GM12878 (cell line): Measurements from ENCODE around the gene SETMAR. TPM values are rescaled to one million over a fixed set of nuclear protein-coding genes. Genes with fewer than 3 reads are reported as not detected.
A peak's percentile ranks its signal among the peaks of the same experiment; 100 is the strongest.

Source experiments
- ATAC-seq: fragments of 200-7000 bp; cut with Tn5 transposase; 3 replicates; pipeline ENCODE4 v1.9.1; 2020; ENCODE audit warnings: mild to moderate bottlenecking, moderate library complexity
- BruUV-seq: library from RNA; stranded (reverse); fragments of 400-500 nt; replicated peaks from 2 replicates; lab custom pipeline; 2021; lab: Mats Ljungman, UMichigan
- CTCF ChIA-PET: fragments of 300-600 bp; sonication (Branson Sonifier 250); formaldehyde crosslinking; extraction: SDS; loops from one replicate; lab custom pipeline; 2021; ENCODE audit warnings: inconsistent platforms; lab: Yijun Ruan, JAX
- POLR2A ChIA-PET: fragments of 350-600 bp; formaldehyde crosslinking; extraction: SDS; loops from one replicate; lab custom pipeline; 2021; ENCODE audit warnings: inconsistent platforms; lab: Charles Lee
- RAD21 ChIA-PET: fragments of 300-600 bp; sonication (Branson Sonifier 250); formaldehyde crosslinking; loops from one replicate; lab custom pipeline; 2023; ENCODE audit warnings: antibody characterized with exemption; ENCODE audit not compliant: unreplicated experiment; lab: Charles Lee
- SMC1A ChIA-PET: fragments of 300-600 bp; sonication (Branson Sonifier 250); formaldehyde crosslinking; loops from one replicate; lab custom pipeline; 2023; ENCODE audit not compliant: unreplicated experiment, uncharacterized antibody; lab: Charles Lee
- DNase-seq: peaks from one replicate; pipeline ENCODE4 v3.0.0-alpha.2; 2011; ENCODE audit warnings: low read depth, low spot score
- FAIRE-seq: peaks from 3 replicates; lab custom pipeline; 2011; peaks lifted over from hg19 to GRCh38; lab: Jason Lieb, UNC
- H2AFZ ChIP-seq: 2 replicates; pipeline ENCODE4 v1.6.0; 2011; ENCODE audit warnings: low read depth, low read length, control low read depth; ENCODE audit not compliant: control insufficient read depth
- H3K27ac ChIP-seq: 2 replicates; pipeline ENCODE4 v1.5.1; 2011; ENCODE audit warnings: control low read depth; ENCODE audit not compliant: control insufficient read depth, insufficient read depth
- H3K27me3 ChIP-seq, 2 experiments: replicated peaks in 1 of 2; 2 replicates each; pipeline versions ENCODE4 v1.6.0 to v1.6.1; 2011; ENCODE audit warnings: low read length in 1 of 2; ENCODE audit not compliant: control insufficient read depth in 2 of 2, insufficient read depth in 2 of 2
- H3K36me3 ChIP-seq, 2 experiments: 2 replicates each; pipeline ENCODE4 v1.5.1; 2011; ENCODE audit warnings: low read length in 1 of 2; ENCODE audit not compliant: control insufficient read depth in 2 of 2, insufficient read depth in 2 of 2
- H3K4me1 ChIP-seq: 2 replicates; pipeline ENCODE4 v1.6.1; 2011; ENCODE audit warnings: mild to moderate bottlenecking, low read length, moderate library complexity, mixed read lengths; ENCODE audit not compliant: control insufficient read depth, insufficient read depth
- H3K4me2 ChIP-seq: 2 replicates; pipeline ENCODE4 v1.6.0; 2011; ENCODE audit warnings: control low read depth; ENCODE audit not compliant: control insufficient read depth, insufficient read depth
- H3K4me3 ChIP-seq: fragments of 200-600 bp; sonication (generic); 2 replicates; pipeline ENCODE4 v1.5.1; 2016
- H3K79me2 ChIP-seq: 2 replicates; pipeline ENCODE4 v1.6.0; 2011; ENCODE audit warnings: low read length; ENCODE audit not compliant: control insufficient read depth, insufficient read depth
- H3K9ac ChIP-seq: 2 replicates; pipeline ENCODE4 v1.8.0; 2011; ENCODE audit warnings: low read length, control low read depth, mixed read lengths; ENCODE audit not compliant: control insufficient read depth, insufficient read depth
- H3K9me3 ChIP-seq: replicated peaks from 3 replicates; pipeline ENCODE4 v1.5.1; 2011; ENCODE audit warnings: mild to moderate bottlenecking, low read length; ENCODE audit not compliant: control insufficient read depth, insufficient read depth
- H4K20me1 ChIP-seq: 2 replicates; pipeline ENCODE4 v1.6.0; 2011; ENCODE audit not compliant: control insufficient read depth, insufficient read depth
- ASH2L ChIP-seq: fragments of 300-600, 200-600 bp; sonication (generic); IDR thresholded peaks from 2 replicates; pipeline ENCODE4 v1.6.1; 2017; ENCODE audit warnings: low read depth, mild to moderate bottlenecking, borderline replicate concordance
- CBX5 ChIP-seq: sonication (generic); IDR thresholded peaks from 2 replicates; pipeline ENCODE4 v1.6.1; 2016; ENCODE audit warnings: low read depth, moderate library complexity, mild to moderate bottlenecking, inconsistent platforms
- CTCF ChIP-seq, 3 experiments: IDR thresholded peaks in 2 of 3; conservative IDR thresholded peaks in 1 of 3; 2 replicates each; pipeline ENCODE4 v1.5.1; 2011; ENCODE audit warnings: low read depth in 3 of 3, low read length in 3 of 3, mild to moderate bottlenecking in 3 of 3, control low read depth in 2 of 3, moderate library complexity in 2 of 3, inconsistent platforms in 1 of 3, mixed read lengths in 1 of 3; ENCODE audit not compliant: control insufficient read depth in 2 of 3, insufficient read depth in 1 of 3; ENCODE audit errors: extremely low read depth in 1 of 3
- IKZF1 ChIP-seq: fragments of 450-650 bp; conservative IDR thresholded peaks from 2 replicates; pipeline ENCODE4 v1.6.1; 2017; ENCODE audit warnings: antibody characterized with exemption, mild to moderate bottlenecking
- MYC ChIP-seq: IDR thresholded peaks from 2 replicates; pipeline ENCODE4 v1.6.1; 2011; ENCODE audit warnings: mild to moderate bottlenecking, low read length, moderate library complexity, inconsistent platforms; ENCODE audit not compliant: insufficient read depth, insufficient replicate concordance, insufficient read length, severe bottlenecking
- NRF1 ChIP-seq: conservative IDR thresholded peaks from 2 replicates; pipeline ENCODE4 v1.6.1; 2011; ENCODE audit warnings: mild to moderate bottlenecking, low read depth, low read length, improper control_type of control experiment
- RAD21 ChIP-seq: IDR thresholded peaks from 2 replicates; pipeline ENCODE4 v1.6.1; 2011; ENCODE audit warnings: mild to moderate bottlenecking, low read depth, low read length, moderate library complexity; ENCODE audit not compliant: insufficient read depth
- SMC3 ChIP-seq: IDR thresholded peaks from 2 replicates; pipeline ENCODE4 v1.6.1; 2011; ENCODE audit warnings: low read length, improper control_type of control experiment, borderline replicate concordance
- WGBS: methylation state at CpG from one replicate; pipeline ENCODE4 v1.1.6; 2016; ENCODE audit warnings: low lambda C conversion rate; ENCODE audit not compliant: insufficient replicate concordance, insufficient coverage; ENCODE audit errors: missing lambda C conversion rate; 5-methylcytosine and 5-hydroxymethylcytosine counted together
- in situ Hi-C: fragments of 300-500 bp; cut with MboI; formaldehyde crosslinking; loops from 9 replicates; pipeline ENCODE4 v1.14.3; 2018; ENCODE audit warnings: mixed read lengths
- intact Hi-C: fragments of 100-400 bp; cut with micrococcal nuclease; formaldehyde crosslinking; loops from one replicate; pipeline ENCODE4 v1.14.2; 2022; ENCODE audit not compliant: unreplicated experiment
- polyA plus RNA-seq, 11 experiments: library from polyadenylated mRNA; depleted of rRNA in 4 of 11; unstranded in 6 of 11; stranded (reverse) in 5 of 11; fragments of >200 nt; fragmentation: Nextera tagmentation in 4 of 11; fragmentation: Illumina TruSeq in 1 of 11; extraction: Ambion mirVana in 4 of 11; extraction: Trizol in 1 of 11; gene quantifications; 1 replicate in 1 of 11; 2 replicates in 10 of 11; pipeline versions ENCODE4 v1.2.1 to v1.2.3, GENCODE V29; 2011 to 2016; ENCODE audit warnings: inconsistent platforms in 2 of 11, missing spikeins in 2 of 11, low read depth in 1 of 11
- total RNA-seq, 4 experiments: library from RNA; depleted of rRNA in 3 of 4; stranded (reverse); fragments of >200 nt in 3 of 4; fragmentation: Illumina TruSeq in 1 of 4; extraction: Trizol in 1 of 4; gene quantifications; 2 replicates each; pipeline versions ENCODE4 v1.2.1 to v1.2.3, GENCODE V29; 2013 to 2021

SETMAR gene
- total and polyA plus RNA-seq, 10 of the 15 experiments (the other 5 are each of a cell fraction or from before 2014, with no cell fraction given): 7.1 to 25.1 (median 20.3) TPM

DNA sequence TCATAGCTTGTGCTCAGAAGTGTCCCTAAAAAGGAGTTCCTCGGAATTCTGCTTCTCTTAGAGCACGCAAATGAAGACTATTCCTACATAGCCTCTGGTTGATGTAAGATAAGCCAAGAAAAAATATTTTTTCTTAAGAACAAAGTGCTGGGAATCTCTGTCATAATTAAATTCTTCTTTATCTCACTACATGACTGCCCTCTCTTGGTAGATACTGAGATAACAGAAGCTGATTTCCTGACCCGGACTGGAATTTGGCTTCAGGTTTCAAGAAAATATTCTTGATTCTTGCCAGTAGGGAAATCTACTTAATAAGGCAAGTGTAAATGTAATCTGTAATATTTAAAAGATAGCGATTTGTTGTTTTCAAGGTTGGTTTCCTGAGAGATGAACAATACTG, 31.3 kb upstream of the SETMAR start:
- Histone ChIP-seq H3K79me2 (no peaks in the 10 kb centered on the region), H3K9ac (no peak overlapping the region), H3K36me3 (no peaks in the 10 kb centered on the region), H3K27me3 (no peaks in the 10 kb centered on the region), H3K4me3 (no peak overlapping the region), H3K9me3 (no peaks in the 10 kb centered on the region), H4K20me1 (no peaks in the 10 kb centered on the region), H2AFZ (no peak overlapping the region), H3K27ac (no peak overlapping the region), H3K4me2 (no peak overlapping the region), H3K4me1 (no peaks in the 10 kb centered on the region; the same call in 1 of the 2 replicates)
- intact Hi-C loops (loop anchor here (5.0 kb wide), 1 partner anchor 1070 kb away; no protein-coding TSS in a partner anchor), in situ Hi-C loops (no loop called here)
- ChIA-PET RAD21 (interaction anchor here (0.6 to 2.9 kb wide), 5 partner anchors 44 to 1075 kb away, joined by 3 to 31 read pairs (median 4); no protein-coding TSS in a partner anchor), SMC1A (interaction anchor here (1.0 to 2.5 kb wide), 3 partner anchors 21 to 1072 kb away, joined by 3 to 18 read pairs (median 3); no protein-coding TSS in a partner anchor), POLR2A (no interaction called here), CTCF (interaction anchor here (0.5 to 4.5 kb wide), 14 partner anchors 8 to 1075 kb away, joined by 3 to 41 read pairs (median 4); no protein-coding TSS in a partner anchor)
- WGBS: 22% methylated on average over 4 of the region's 4 CpGs
- no peak for TF ChIP-seq CBX5
- TF ChIP-seq IKZF1: no peak
- no peak for TF ChIP-seq MYC
- peak; percentile 57 for TF ChIP-seq RAD21
- no peak for TF ChIP-seq ASH2L
- no peak for TF ChIP-seq NRF1
- TF ChIP-seq SMC3: peak; percentile 23; the same call in 1 of the 2 replicates
- TF ChIP-seq CTCF (IDR thresholded peaks at IDR 0.05 in 2 of 3, conservative IDR thresholded peaks at IDR 0.05 in 1 of 3; ENCODE audit: control insufficient read depth in 2 of 3, extremely low read depth in 1 of 3, insufficient read depth in 1 of 3, low read depth in 3 of 3, low read length in 3 of 3): peak; percentile 27 to 43 (median 39); a peak in 5 of 6 replicates
- ATAC-seq (0 out of 3 replicates have a peak, but pooled peaks have one; percentile 32), DNase-seq (no peak), FAIRE-seq (no peak)
- no TSS peak for BruUV-seq
